T-helper 2 cell treated with Interferon-gamma antibody and Interleukin-4, amounts not matched to agents 5 μg/mL and 100 μg/mL, for 36 hours (primary cell): ENCODE data around the gene TGFB1I1.
A peak's percentile ranks its signal among the peaks of the same experiment; 100 is the strongest.
"Not testable (repeated sequence)": the region's sequence is repeated elsewhere in the genome, so short reads cannot be mapped to it uniquely, and the experiment has no call there.

Experiments
- DNase-seq: peaks from one replicate; pipeline ENCODE4 v3.0.0; 2021; ENCODE audit warnings: low spot score
- H3K27ac Mint-ChIP-seq: one replicate; pipeline ENCODE4 v1.8.0; 2021; ENCODE audit warnings: mild to moderate bottlenecking, mixed read lengths
- H3K27me3 Mint-ChIP-seq: one replicate; pipeline ENCODE4 v1.8.0; 2021; ENCODE audit warnings: low read depth, mixed read lengths
- H3K36me3 Mint-ChIP-seq: one replicate; pipeline ENCODE4 v1.8.0; 2021; ENCODE audit warnings: low read depth, mixed read lengths
- H3K4me1 Mint-ChIP-seq: one replicate; pipeline ENCODE4 v1.8.0; 2021; ENCODE audit warnings: low read depth, mixed read lengths
- H3K4me3 Mint-ChIP-seq: one replicate; pipeline ENCODE4 v1.8.0; 2022; ENCODE audit warnings: mild to moderate bottlenecking, moderate library complexity, mixed read lengths
- H3K9me3 Mint-ChIP-seq: one replicate; pipeline ENCODE4 v1.8.0; 2021; ENCODE audit warnings: mixed read lengths

Gene TGFB1I1

GRCh38 chr16:31498493-31498892 lies 26.5 kb downstream of the TGFB1I1 start:
- H3K4me3 Mint-ChIP-seq = no peak overlapping the region

GRCh38 chr16:31499928-31500327 lies 28.0 kb downstream of the TGFB1I1 start:
- Mint-ChIP-seq H3K9me3 (no peaks in the 10 kb centered on the region), H3K36me3 (peaks cover 23% of the 10 kb centered on the region), H3K4me3 (no peak overlapping the region), H3K27me3 (no peaks in the 10 kb centered on the region), H3K4me1 (peaks cover 6% of the 10 kb centered on the region), H3K27ac (peak overlapping the region; percentile 26)
- no peak for DNase-seq

More at GRCh38 chr16:31498493-31498892, 26.5 kb downstream of the TGFB1I1 start:
- H3K36me3 Mint-ChIP-seq = peaks cover 25% of the 10 kb centered on the region
- H3K9me3 Mint-ChIP-seq = no peaks in the 10 kb centered on the region
- no peak overlapping the region for H3K27ac Mint-ChIP-seq
- no peaks in the 10 kb centered on the region for H3K27me3 Mint-ChIP-seq
- no peak for DNase-seq
- H3K4me1 Mint-ChIP-seq = no peaks in the 10 kb centered on the region

- no peak for DNase-seq
- Mint-ChIP-seq H3K27ac (no peak overlapping the region), H3K36me3 (peaks cover 26% of the 10 kb centered on the region), H3K4me3 (no peak overlapping the region), H3K9me3 (no peaks in the 10 kb centered on the region), H3K4me1 (peaks cover 20% of the 10 kb centered on the region), H3K27me3 (no peaks in the 10 kb centered on the region)
Measured at GRCh38 chr16:31501226-31501965, 29.4 kb downstream of the TGFB1I1 start.

- H3K9me3 Mint-ChIP-seq = no peaks in the 10 kb centered on the region
Measured at GRCh38 chr16:31501966-31502348, 30.0 kb downstream of the TGFB1I1 start.

GRCh38 chr16:31502981-31503380 lies 31.0 kb downstream of the TGFB1I1 start:
- Mint-ChIP-seq H3K9me3 (no peaks in the 10 kb centered on the region), H3K4me3 (no peak overlapping the region), H3K36me3 (peaks cover 19% of the 10 kb centered on the region), H3K4me1 (peaks cover 31% of the 10 kb centered on the region), H3K27ac (no peak overlapping the region), H3K27me3 (no peaks in the 10 kb centered on the region)
- DNase-seq = no peak

More at GRCh38 chr16:31501966-31502348, 30.0 kb downstream of the TGFB1I1 start:
- no peak overlapping the region for H3K4me3 Mint-ChIP-seq
- peaks cover 24% of the 10 kb centered on the region for H3K4me1 Mint-ChIP-seq
- H3K36me3 Mint-ChIP-seq = peaks cover 26% of the 10 kb centered on the region
- H3K27me3 Mint-ChIP-seq = no peaks in the 10 kb centered on the region
- DNase-seq = no peak
- no peak overlapping the region for H3K27ac Mint-ChIP-seq

- Mint-ChIP-seq H3K4me1 (peaks cover 31% of the 10 kb centered on the region), H3K36me3 (peaks cover 19% of the 10 kb centered on the region)
- H3K27ac Mint-ChIP-seq, H3K27me3 Mint-ChIP-seq, DNase-seq, H3K9me3 Mint-ChIP-seq, H3K4me3 Mint-ChIP-seq: not testable (repeated sequence)
Measured at GRCh38 chr16:31503555-31503954, 31.6 kb downstream of the TGFB1I1 start.

- no peak overlapping the region for H3K4me3 Mint-ChIP-seq
- H3K27ac Mint-ChIP-seq = no peak overlapping the region
- DNase-seq = no peak
- no peaks in the 10 kb centered on the region for H3K9me3 Mint-ChIP-seq
- H3K36me3 Mint-ChIP-seq = peaks cover 21% of the 10 kb centered on the region
- H3K27me3 Mint-ChIP-seq = no peaks in the 10 kb centered on the region
- H3K4me1 Mint-ChIP-seq = peaks cover 36% of the 10 kb centered on the region
Measured at GRCh38 chr16:31504159-31504558, 32.2 kb downstream of the TGFB1I1 start.

- no peaks in the 10 kb centered on the region for H3K27me3 Mint-ChIP-seq
- H3K9me3 Mint-ChIP-seq = no peaks in the 10 kb centered on the region
- DNase-seq = peak; percentile 32
- H3K4me3 Mint-ChIP-seq = peak overlapping the region; percentile 60
- peaks cover 15% of the 10 kb centered on the region for H3K36me3 Mint-ChIP-seq
- H3K4me1 Mint-ChIP-seq = peaks cover 38% of the 10 kb centered on the region
- peak overlapping the region; percentile 87 for H3K27ac Mint-ChIP-seq
Measured at GRCh38 chr16:31505483-31505882, 33.5 kb downstream of the TGFB1I1 start.

- Mint-ChIP-seq H3K4me3 (peak overlapping the region; percentile 93), H3K36me3 (peaks cover 13% of the 10 kb centered on the region), H3K27ac (peak overlapping the region; percentile 86), H3K27me3 (no peaks in the 10 kb centered on the region), H3K4me1 (peaks cover 38% of the 10 kb centered on the region), H3K9me3 (no peaks in the 10 kb centered on the region)
- no peak for DNase-seq
Measured at GRCh38 chr16:31507617-31507928, 35.6 kb downstream of the TGFB1I1 start.

GRCh38 chr16:31507929-31508705 lies 36.2 kb downstream of the TGFB1I1 start, which contains the start of gene RUSF1:
RUSF1 (minus strand) TSS chr16:31508391; CDS start chr16:31508373, 18 bp downstream.
- peak; percentile 87 for DNase-seq
- H3K4me3 Mint-ChIP-seq = peak within 1 kb of the TSS; percentile 93
- H3K27me3 Mint-ChIP-seq = no peaks in the 10 kb centered on the region
- peaks cover 13% of the 10 kb centered on the region for H3K36me3 Mint-ChIP-seq
- H3K9me3 Mint-ChIP-seq = no peaks in the 10 kb centered on the region
- H3K27ac Mint-ChIP-seq = peak within 1 kb of the TSS; percentile 90
- H3K4me1 Mint-ChIP-seq = peaks cover 38% of the 10 kb centered on the region

- Mint-ChIP-seq H3K4me3 (peak overlapping the region; percentile 93), H3K36me3 (peaks cover 13% of the 10 kb centered on the region), H3K27ac (peak overlapping the region; percentile 90), H3K27me3 (no peaks in the 10 kb centered on the region), H3K4me1 (peaks cover 38% of the 10 kb centered on the region), H3K9me3 (no peaks in the 10 kb centered on the region)
- DNase-seq = no peak
Measured at GRCh38 chr16:31508706-31509195, 36.8 kb downstream of the TGFB1I1 start.

- H3K27ac Mint-ChIP-seq = no peak overlapping the region
- no peak for DNase-seq
- H3K4me1 Mint-ChIP-seq = peaks cover 7% of the 10 kb centered on the region
- peaks cover 8% of the 10 kb centered on the region for H3K36me3 Mint-ChIP-seq
- H3K27me3 Mint-ChIP-seq = peaks cover 6% of the 10 kb centered on the region
- no peak overlapping the region for H3K4me3 Mint-ChIP-seq
- no peaks in the 10 kb centered on the region for H3K9me3 Mint-ChIP-seq
Measured at GRCh38 chr16:31513126-31513525, 41.2 kb downstream of the TGFB1I1 start.

GRCh38 chr16:31513884-31514283 lies 41.9 kb downstream of the TGFB1I1 start:
- Mint-ChIP-seq H3K4me1 (peaks cover 5% of the 10 kb centered on the region), H3K36me3 (peaks cover 4% of the 10 kb centered on the region), H3K27me3 (peaks cover 6% of the 10 kb centered on the region), H3K4me3 (no peak overlapping the region), H3K9me3 (no peaks in the 10 kb centered on the region), H3K27ac (no peak overlapping the region)
- DNase-seq = no peak

GRCh38 chr16:31517800-31518402 lies 45.9 kb downstream of the TGFB1I1 start:
- DNase-seq = no peak
- H3K27me3 Mint-ChIP-seq = peaks cover 6% of the 10 kb centered on the region
- no peaks in the 10 kb centered on the region for H3K36me3 Mint-ChIP-seq
- H3K4me1 Mint-ChIP-seq = no peaks in the 10 kb centered on the region
- no peak overlapping the region for H3K4me3 Mint-ChIP-seq
- H3K9me3 Mint-ChIP-seq = no peaks in the 10 kb centered on the region
- no peak overlapping the region for H3K27ac Mint-ChIP-seq
